ENCODE data around the gene KIAA0825.
"Not testable (repeated sequence)": the region's sequence is repeated elsewhere in the genome, so short reads cannot be mapped to it uniquely, and the experiment has no call there.

KIAA0825 gene

DNA sequence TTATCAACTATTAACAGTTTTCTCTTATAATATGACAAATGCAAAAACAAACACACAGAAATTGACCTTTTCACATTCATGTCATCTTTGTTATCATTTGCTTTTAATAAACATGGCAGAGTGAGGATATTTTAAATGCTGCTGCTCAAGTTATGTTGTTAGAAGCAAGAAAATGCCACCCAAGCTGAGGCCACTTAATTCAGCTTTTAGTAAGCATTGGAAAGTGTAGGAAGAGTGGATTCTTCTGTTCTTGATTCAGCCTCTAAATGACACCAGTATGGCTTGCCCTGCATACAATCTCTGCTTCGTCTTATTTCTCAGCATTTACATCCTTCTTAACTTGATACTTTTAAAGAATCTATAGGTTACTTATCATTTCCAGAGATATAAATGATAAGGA lies 456.6 kb downstream of the KIAA0825 start:
- POLR2A ChIA-PET, result no interaction called here
- DNase-seq (ENCODE audit: extremely low spot score), result no peak
- CTCF ChIA-PET, result no interaction called here
- no peak for TF ChIP-seq TARDBP (IDR thresholded peaks at IDR 0.05)
- no peak for TF ChIP-seq FOXA1 (IDR thresholded peaks at IDR 0.05)
- TF ChIP-seq HDGF (IDR thresholded peaks at IDR 0.05; ENCODE audit: borderline replicate concordance), result no peak
- TF ChIP-seq, protein P1, sequence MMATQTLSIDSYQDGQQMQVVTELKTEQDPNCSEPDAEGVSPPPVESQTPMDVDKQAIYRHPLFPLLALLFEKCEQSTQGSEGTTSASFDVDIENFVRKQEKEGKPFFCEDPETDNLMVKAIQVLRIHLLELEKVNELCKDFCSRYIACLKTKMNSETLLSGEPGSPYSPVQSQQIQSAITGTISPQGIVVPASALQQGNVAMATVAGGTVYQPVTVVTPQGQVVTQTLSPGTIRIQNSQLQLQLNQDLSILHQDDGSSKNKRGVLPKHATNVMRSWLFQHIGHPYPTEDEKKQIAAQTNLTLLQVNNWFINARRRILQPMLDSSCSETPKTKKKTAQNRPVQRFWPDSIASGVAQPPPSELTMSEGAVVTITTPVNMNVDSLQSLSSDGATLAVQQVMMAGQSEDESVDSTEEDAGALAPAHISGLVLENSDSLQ (IDR thresholded peaks at IDR 0.05), result no peak
- TF ChIP-seq SUZ12 (IDR thresholded peaks at IDR 0.05), result no peak
- TF ChIP-seq FOXM1 (IDR thresholded peaks at IDR 0.05; ENCODE audit: borderline replicate concordance), result no peak
- no peak for TF ChIP-seq ARNT (IDR thresholded peaks at IDR 0.05)

DNA sequence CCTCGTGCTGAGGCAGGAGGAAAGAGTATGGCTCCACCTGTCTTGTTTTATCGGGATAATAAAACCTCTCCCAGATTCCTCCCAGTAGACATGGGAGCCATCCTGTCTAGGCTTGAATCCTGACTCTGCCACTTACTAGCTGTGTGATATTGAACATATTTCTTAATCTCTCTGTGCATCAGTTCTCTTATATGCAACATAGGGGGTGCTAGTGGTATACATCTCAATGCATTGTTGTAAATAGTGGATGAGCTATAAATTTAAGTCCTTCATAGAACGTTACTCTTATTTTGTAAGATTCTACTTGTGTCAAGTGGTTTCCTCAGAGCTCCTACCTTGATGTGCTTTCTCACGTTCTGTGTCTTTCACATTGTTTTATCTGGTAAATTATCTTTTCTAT lies 459.3 kb downstream of the KIAA0825 start:
- no peak for DNase-seq (ENCODE audit: extremely low spot score)
- CTCF ChIA-PET, result no interaction called here

DNA sequence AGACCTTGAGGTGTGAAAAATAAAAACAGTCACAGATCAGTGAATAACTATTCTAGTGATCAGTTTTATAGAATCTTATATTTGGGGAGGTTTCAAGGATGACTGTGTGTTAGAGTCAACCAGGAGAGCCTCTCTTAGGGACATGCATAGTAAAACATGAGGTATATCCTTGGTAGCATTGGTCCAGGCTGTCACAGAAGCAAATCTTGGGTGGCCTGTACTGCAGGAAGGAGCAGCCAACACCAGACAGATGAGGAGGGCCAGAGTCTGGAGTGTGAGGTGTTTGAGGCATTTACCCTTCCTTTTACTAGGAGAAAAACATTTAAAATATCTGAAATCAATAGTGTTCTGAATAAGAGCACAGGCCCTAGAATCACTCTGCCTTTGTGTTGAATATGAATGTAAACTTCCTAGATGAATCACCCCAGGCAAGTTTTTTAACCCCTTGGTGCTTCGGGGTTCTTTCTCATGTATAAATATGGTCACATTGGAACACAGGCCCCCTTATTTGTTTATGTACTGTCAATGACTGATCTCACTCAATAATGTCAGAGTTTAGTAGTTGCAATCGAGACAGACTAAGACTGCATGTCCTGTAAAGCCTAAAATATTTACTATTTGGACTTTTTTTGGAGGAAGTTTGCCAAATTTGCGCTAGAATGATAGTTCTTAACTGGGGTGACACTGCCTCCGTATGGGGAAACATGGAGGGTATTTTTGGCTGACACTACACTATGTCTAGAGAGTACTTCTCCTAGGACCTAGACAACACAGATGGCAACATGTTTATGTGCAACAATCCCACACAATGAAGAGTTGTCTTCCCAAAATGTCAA lies 460.5 kb downstream of the KIAA0825 start:
- CTCF ChIA-PET, result no interaction called here
- TF ChIP-seq CTBP1 (IDR thresholded peaks at IDR 0.05; ENCODE audit: borderline replicate concordance), result no peak
- TF ChIP-seq ZNF384 (IDR thresholded peaks at IDR 0.05), result no peak
- no peak for TF ChIP-seq ARNT (IDR thresholded peaks at IDR 0.05)
- TF ChIP-seq LEF1 (IDR thresholded peaks at IDR 0.05; ENCODE audit: borderline replicate concordance), result no peak
- no peak for TF ChIP-seq BHLHE40 (IDR thresholded peaks at IDR 0.05; ENCODE audit: borderline replicate concordance)
- TF ChIP-seq TARDBP (IDR thresholded peaks at IDR 0.05), result no peak
- no peak for TF ChIP-seq FOXK2 (IDR thresholded peaks at IDR 0.05)
- no peak for TF ChIP-seq HDGF (IDR thresholded peaks at IDR 0.05; ENCODE audit: borderline replicate concordance)
- TF ChIP-seq SP1 (IDR thresholded peaks at IDR 0.05), result no peak
- no peak for TF ChIP-seq FOXM1 (IDR thresholded peaks at IDR 0.05; ENCODE audit: borderline replicate concordance)
- TF ChIP-seq SUZ12 (IDR thresholded peaks at IDR 0.05), result no peak
- no peak for TF ChIP-seq ELF4 (IDR thresholded peaks at IDR 0.05)
- TF ChIP-seq, protein P1 (IDR thresholded peaks at IDR 0.05), result no peak
- no peak for TF ChIP-seq L3MBTL2 (conservative IDR thresholded peaks at IDR 0.05)
- no peak for TF ChIP-seq FOXA1 (IDR thresholded peaks at IDR 0.05)
- no peak for TF ChIP-seq NFRKB (IDR thresholded peaks at IDR 0.05)
- POLR2A ChIA-PET, result no interaction called here
- no peak for DNase-seq (ENCODE audit: extremely low spot score)

More for the DNA sequence above, 459.3 kb downstream of the KIAA0825 start:
- no peak for TF ChIP-seq BHLHE40 (IDR thresholded peaks at IDR 0.05; ENCODE audit: borderline replicate concordance)
- no peak for TF ChIP-seq L3MBTL2 (conservative IDR thresholded peaks at IDR 0.05)
- no peak for TF ChIP-seq ARNT (IDR thresholded peaks at IDR 0.05)
- no peak for TF ChIP-seq NFRKB (IDR thresholded peaks at IDR 0.05)
- TF ChIP-seq CTBP1 (IDR thresholded peaks at IDR 0.05; ENCODE audit: borderline replicate concordance), result no peak
- no peak for TF ChIP-seq FOXM1 (IDR thresholded peaks at IDR 0.05; ENCODE audit: borderline replicate concordance)
- TF ChIP-seq SP1 (IDR thresholded peaks at IDR 0.05), result no peak
- TF ChIP-seq SUZ12 (IDR thresholded peaks at IDR 0.05), result no peak
- no peak for TF ChIP-seq LEF1 (IDR thresholded peaks at IDR 0.05; ENCODE audit: borderline replicate concordance)
- TF ChIP-seq ZNF384 (IDR thresholded peaks at IDR 0.05), result no peak
- TF ChIP-seq HDGF (IDR thresholded peaks at IDR 0.05; ENCODE audit: borderline replicate concordance), result no peak
- TF ChIP-seq FOXK2 (IDR thresholded peaks at IDR 0.05), result no peak
- TF ChIP-seq, protein P1 (IDR thresholded peaks at IDR 0.05), result no peak
- no peak for TF ChIP-seq TARDBP (IDR thresholded peaks at IDR 0.05)
- TF ChIP-seq FOXA1 (IDR thresholded peaks at IDR 0.05), result no peak
- TF ChIP-seq ELF4 (IDR thresholded peaks at IDR 0.05), result no peak
- POLR2A ChIA-PET, result no interaction called here

DNA sequence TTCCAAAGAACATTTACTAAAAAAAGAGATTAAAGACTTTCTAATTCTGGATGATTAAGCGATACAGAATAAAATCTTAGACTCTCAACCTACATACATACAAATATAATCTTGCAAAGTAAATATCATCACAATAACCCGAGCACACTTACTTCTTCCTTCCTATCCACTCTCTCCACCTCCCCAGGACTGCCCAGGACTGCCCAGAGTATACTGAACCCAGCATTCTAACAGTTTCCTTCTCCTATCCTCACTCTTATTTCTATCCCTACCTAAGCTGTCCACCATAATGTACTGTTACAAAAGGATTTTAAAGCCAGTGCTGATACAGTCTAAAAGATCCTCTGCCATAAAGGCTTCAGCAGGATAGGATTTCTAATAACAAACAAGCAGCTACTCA lies 463.7 kb downstream of the KIAA0825 start:
- CTCF ChIA-PET, result no interaction called here
- TF ChIP-seq ARNT (IDR thresholded peaks at IDR 0.05) (no peak), CTBP1 (IDR thresholded peaks at IDR 0.05; ENCODE audit: borderline replicate concordance) (no peak), HDGF (IDR thresholded peaks at IDR 0.05; ENCODE audit: borderline replicate concordance) (no peak), SP1 (IDR thresholded peaks at IDR 0.05) (no peak)
- POLR2A ChIA-PET, result no interaction called here
- no peak for DNase-seq (ENCODE audit: extremely low spot score)

DNA sequence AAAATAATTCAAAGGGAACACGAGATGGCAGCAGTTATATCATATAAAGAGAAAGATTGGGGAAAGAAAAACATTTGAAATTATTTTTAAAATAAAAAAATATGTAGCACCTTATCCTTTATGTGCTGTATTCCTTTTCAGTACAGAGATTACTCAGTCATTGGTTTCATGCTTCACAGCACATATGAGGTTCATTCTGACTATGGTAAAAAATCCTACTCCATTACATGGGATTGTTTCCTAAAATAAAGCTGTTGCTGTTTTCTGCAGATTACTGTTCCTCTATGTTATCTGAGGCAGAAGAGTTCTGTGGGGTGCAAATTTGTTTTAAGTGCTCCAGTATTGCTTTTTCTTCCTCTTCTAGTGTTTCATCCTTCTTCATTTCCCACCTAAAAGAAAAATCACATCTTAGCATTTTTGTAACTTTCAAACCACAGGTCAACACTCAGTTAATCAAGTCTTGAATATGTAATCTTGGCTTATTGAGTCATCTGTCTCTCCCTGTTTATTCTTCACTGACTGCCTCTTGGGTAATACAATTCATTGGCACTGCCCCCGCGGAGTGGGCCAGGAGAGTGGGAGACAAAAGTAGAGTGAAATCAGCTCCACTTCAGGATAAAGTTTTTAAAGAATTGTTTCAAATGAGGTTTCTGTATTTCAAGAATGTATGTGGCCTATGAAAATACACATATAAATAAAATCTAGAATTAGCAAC lies 464.5 kb downstream of the KIAA0825 start:
- CTCF ChIA-PET, result no interaction called here
- DNase-seq (ENCODE audit: extremely low spot score), result no peak
- POLR2A ChIA-PET, result no interaction called here
- TF ChIP-seq, protein P1 (IDR thresholded peaks at IDR 0.05), result no peak
- TF ChIP-seq FOXK2 (IDR thresholded peaks at IDR 0.05), result no peak
- TF ChIP-seq SP1 (IDR thresholded peaks at IDR 0.05), result no peak
- no peak for TF ChIP-seq BHLHE40 (IDR thresholded peaks at IDR 0.05; ENCODE audit: borderline replicate concordance)
- no peak for TF ChIP-seq FOXA1 (IDR thresholded peaks at IDR 0.05)
- TF ChIP-seq SUZ12 (IDR thresholded peaks at IDR 0.05), result no peak
- no peak for TF ChIP-seq ELF4 (IDR thresholded peaks at IDR 0.05)
- no peak for TF ChIP-seq HDGF (IDR thresholded peaks at IDR 0.05; ENCODE audit: borderline replicate concordance)
- no peak for TF ChIP-seq LEF1 (IDR thresholded peaks at IDR 0.05; ENCODE audit: borderline replicate concordance)
- no peak for TF ChIP-seq ARNT (IDR thresholded peaks at IDR 0.05)
- no peak for TF ChIP-seq NFRKB (IDR thresholded peaks at IDR 0.05)
- TF ChIP-seq FOXM1 (IDR thresholded peaks at IDR 0.05; ENCODE audit: borderline replicate concordance), result no peak
- no peak for TF ChIP-seq TARDBP (IDR thresholded peaks at IDR 0.05)
- no peak for TF ChIP-seq L3MBTL2 (conservative IDR thresholded peaks at IDR 0.05)
- no peak for TF ChIP-seq ZNF384 (IDR thresholded peaks at IDR 0.05)
- no peak for TF ChIP-seq CTBP1 (IDR thresholded peaks at IDR 0.05; ENCODE audit: borderline replicate concordance)

DNA sequence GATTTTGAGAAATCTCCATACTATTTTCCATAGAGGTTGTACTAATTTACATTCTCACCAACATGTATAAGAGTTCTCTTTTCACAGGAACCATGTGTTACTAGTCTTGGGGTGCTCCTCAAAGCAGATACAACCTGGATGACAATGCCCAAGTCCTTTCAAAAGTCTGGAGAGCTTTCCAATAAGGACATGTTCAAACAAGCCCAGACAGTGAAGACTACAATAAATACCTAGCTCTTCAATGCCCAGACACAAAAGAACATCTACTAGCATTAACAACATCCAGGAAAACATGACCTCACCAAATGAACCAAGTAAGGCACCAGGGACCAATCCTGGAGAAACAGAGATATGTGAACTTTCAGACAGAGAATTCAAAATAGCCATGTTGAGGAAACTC lies 474.8 kb downstream of the KIAA0825 start:
- DNase-seq (ENCODE audit: extremely low spot score); CTCF ChIA-PET; POLR2A ChIA-PET: not testable (repeated sequence)
